ENCODE data around the gene RUNX2.

Gene RUNX2

DNA sequence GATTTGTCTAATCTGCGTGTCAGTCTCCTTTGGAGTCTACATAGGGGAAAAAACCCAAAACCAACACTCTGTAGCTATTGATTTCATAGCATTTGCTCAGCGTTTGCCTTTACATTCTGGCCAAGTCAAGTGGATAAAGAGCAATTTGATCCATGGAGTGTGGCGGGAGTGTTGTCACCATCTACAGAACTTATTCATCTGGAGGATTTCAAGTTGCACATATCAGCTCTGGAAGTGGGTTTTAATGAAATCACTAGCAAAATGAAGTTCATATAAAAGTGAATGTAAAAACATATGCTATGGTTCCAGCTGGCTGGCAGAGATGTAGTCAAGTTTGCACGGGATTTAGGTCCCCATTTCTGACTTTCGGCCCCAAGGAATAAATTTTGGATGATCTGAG, 269.3 kb downstream of the RUNX2 start:
- Histone ChIP-seq H3K4me3 (ENCODE audit: low read depth in 1 of 5, low read length in 5 of 5) (no peak overlapping the region), H3K36me3 (ENCODE audit: control insufficient read depth in 5 of 5, insufficient read depth in 5 of 5, low read length in 5 of 5) (no peaks in the 10 kb centered on the region), H3K4me1 (ENCODE audit: control insufficient read depth in 5 of 5, insufficient read depth in 5 of 5, low read length in 5 of 5) (no peaks in the 10 kb centered on the region), H3K9ac (ENCODE audit: low read length in 5 of 5) (no peak overlapping the region), H3K27ac (ENCODE audit: low read depth, low read length) (no peak overlapping the region), H3K27me3 (ENCODE audit: control insufficient read depth in 5 of 5, insufficient read depth in 4 of 5, low read length in 5 of 5) (peaks cover 0 to 2% (median 0%) of the 10 kb centered on the region in 5 donors), H3K9me3 (ENCODE audit: control insufficient read depth in 5 of 5, low read length in 5 of 5) (peaks cover 2 to 8% (median 4%) of the 10 kb centered on the region in 5 donors)

- H3K9me3 ChIP-seq (ENCODE audit: control insufficient read depth in 5 of 5, low read length in 5 of 5), result peaks cover 2 to 8% (median 4%) of the 10 kb centered on the region in 5 donors
- H3K36me3 ChIP-seq (ENCODE audit: control insufficient read depth in 5 of 5, insufficient read depth in 5 of 5, low read length in 5 of 5), result no peaks in the 10 kb centered on the region
- no peaks in the 10 kb centered on the region for H3K4me1 ChIP-seq (ENCODE audit: control insufficient read depth in 5 of 5, insufficient read depth in 5 of 5, low read length in 5 of 5)
- H3K27me3 ChIP-seq (ENCODE audit: control insufficient read depth in 5 of 5, insufficient read depth in 4 of 5, low read length in 5 of 5), result no peaks in the 10 kb centered on the region
- H3K4me3 ChIP-seq (ENCODE audit: low read depth in 1 of 5, low read length in 5 of 5), result no peak overlapping the region
- H3K9ac ChIP-seq (ENCODE audit: low read length in 5 of 5), result no peak overlapping the region
- no peak overlapping the region for H3K27ac ChIP-seq (ENCODE audit: low read depth, low read length)
Measured at GRCh38 chr6:45599053-45599452, 270.9 kb downstream of the RUNX2 start.

DNA sequence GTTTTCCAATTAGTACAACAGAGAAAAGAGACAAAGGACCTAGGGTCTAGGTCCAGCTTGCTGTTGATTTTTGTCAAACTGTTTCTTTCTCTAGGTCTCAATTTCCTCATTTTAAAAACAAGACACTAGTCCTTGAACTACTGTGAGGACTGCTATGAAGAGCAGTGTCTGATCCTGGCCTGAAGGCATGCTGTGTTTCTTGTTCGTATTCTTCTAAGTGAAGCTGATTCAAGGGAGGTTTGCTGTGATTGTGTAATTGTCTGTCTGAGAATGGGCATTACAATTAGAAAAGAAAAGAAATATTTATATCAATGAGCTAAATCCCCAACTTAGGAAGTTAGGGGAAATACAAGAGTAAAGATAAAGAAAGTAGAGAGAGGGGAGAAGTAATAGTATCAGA, 277.8 kb downstream of the RUNX2 start:
- Histone ChIP-seq H3K27ac (ENCODE audit: low read depth, low read length) (no peak overlapping the region), H3K9me3 (ENCODE audit: control insufficient read depth in 5 of 5, low read length in 5 of 5) (peaks cover 0 to under 1% (median 0%) of the 10 kb centered on the region in 5 donors), H3K36me3 (ENCODE audit: control insufficient read depth in 5 of 5, insufficient read depth in 5 of 5, low read length in 5 of 5) (no peaks in the 10 kb centered on the region), H3K4me3 (ENCODE audit: low read depth in 1 of 5, low read length in 5 of 5) (no peak overlapping the region), H3K27me3 (ENCODE audit: control insufficient read depth in 5 of 5, insufficient read depth in 4 of 5, low read length in 5 of 5) (peaks cover 0 to 3% (median 0%) of the 10 kb centered on the region in 5 donors), H3K9ac (ENCODE audit: low read length in 5 of 5) (no peak overlapping the region), H3K4me1 (ENCODE audit: control insufficient read depth in 5 of 5, insufficient read depth in 5 of 5, low read length in 5 of 5) (peaks cover 0 to 6% (median 0%) of the 10 kb centered on the region in 5 donors)

GRCh38 chr6:45606831-45607400, 278.8 kb downstream of the RUNX2 start:
- Histone ChIP-seq H3K27me3 (ENCODE audit: control insufficient read depth in 5 of 5, insufficient read depth in 4 of 5, low read length in 5 of 5) (peaks cover 0 to 3% (median 0%) of the 10 kb centered on the region in 5 donors), H3K9me3 (ENCODE audit: control insufficient read depth in 5 of 5, low read length in 5 of 5) (no peaks in the 10 kb centered on the region), H3K27ac (ENCODE audit: low read depth, low read length) (no peak overlapping the region), H3K9ac (ENCODE audit: low read length in 5 of 5) (no peak overlapping the region), H3K4me1 (ENCODE audit: control insufficient read depth in 5 of 5, insufficient read depth in 5 of 5, low read length in 5 of 5) (peaks cover 0 to 6% (median 0%) of the 10 kb centered on the region in 5 donors), H3K36me3 (ENCODE audit: control insufficient read depth in 5 of 5, insufficient read depth in 5 of 5, low read length in 5 of 5) (no peaks in the 10 kb centered on the region), H3K4me3 (ENCODE audit: low read depth in 1 of 5, low read length in 5 of 5) (no peak overlapping the region)

DNA sequence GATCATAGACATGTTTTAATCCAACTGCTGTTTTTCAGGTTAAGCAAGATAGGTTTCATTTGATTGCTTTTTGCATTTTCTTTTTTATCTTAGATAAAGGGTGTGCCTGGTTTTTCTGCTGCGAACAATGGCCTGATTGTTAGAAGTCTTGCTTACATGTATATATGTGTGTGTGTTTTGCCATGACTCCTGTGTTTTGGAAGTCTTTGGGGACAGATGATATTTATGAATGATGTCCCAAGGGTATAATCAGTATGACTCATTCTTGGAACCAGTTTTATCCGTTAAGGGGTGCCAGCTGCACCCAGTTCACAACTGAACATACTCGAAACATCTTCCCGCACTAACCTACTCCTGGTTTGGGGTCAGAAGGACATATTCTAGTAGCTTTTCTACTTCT, 279.7 kb downstream of the RUNX2 start:
- Histone ChIP-seq H3K27me3 (ENCODE audit: control insufficient read depth in 5 of 5, insufficient read depth in 4 of 5, low read length in 5 of 5) (peaks cover 0 to 3% (median 0%) of the 10 kb centered on the region in 5 donors), H3K27ac (ENCODE audit: low read depth, low read length) (no peak overlapping the region), H3K9me3 (ENCODE audit: control insufficient read depth in 5 of 5, low read length in 5 of 5) (no peaks in the 10 kb centered on the region), H3K9ac (ENCODE audit: low read length in 5 of 5) (no peak overlapping the region), H3K36me3 (ENCODE audit: control insufficient read depth in 5 of 5, insufficient read depth in 5 of 5, low read length in 5 of 5) (no peaks in the 10 kb centered on the region), H3K4me1 (ENCODE audit: control insufficient read depth in 5 of 5, insufficient read depth in 5 of 5, low read length in 5 of 5) (peaks cover 0 to 6% (median 0%) of the 10 kb centered on the region in 5 donors), H3K4me3 (ENCODE audit: low read depth in 1 of 5, low read length in 5 of 5) (no peak overlapping the region)

DNA sequence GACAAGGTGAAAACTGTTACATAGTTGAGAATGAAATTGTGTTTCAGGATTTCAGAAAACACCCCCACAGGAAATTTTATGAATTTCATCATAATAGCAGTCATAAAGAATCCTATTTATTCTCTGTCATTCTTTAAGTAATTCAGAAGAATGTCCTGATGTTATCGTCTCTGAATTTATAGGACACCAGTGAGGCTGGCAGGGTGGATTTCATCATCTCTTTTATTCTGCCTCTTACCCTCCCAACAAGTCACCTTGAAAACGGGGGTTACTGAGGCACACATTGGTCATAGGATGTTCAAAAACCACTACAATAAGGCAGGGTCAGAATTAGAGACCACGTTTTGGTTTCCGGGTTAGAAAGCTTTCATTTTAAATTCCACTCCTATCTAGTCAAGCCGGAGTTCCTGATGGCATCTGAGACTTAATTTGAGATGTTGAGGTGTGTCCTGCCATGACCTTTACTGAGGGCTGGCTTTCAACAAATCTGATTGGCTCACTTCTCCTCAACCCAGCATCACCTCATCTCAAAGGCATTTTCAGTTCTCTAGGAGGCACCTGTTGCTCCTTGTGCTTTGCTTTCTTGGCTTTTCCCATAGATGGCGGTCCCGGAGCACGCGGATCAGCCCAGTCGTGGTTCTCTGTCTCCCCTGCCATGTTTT, 280.3 kb downstream of the RUNX2 start:
- no peaks in the 10 kb centered on the region for H3K36me3 ChIP-seq (ENCODE audit: control insufficient read depth in 5 of 5, insufficient read depth in 5 of 5, low read length in 5 of 5)
- H3K9me3 ChIP-seq (ENCODE audit: control insufficient read depth in 5 of 5, low read length in 5 of 5), result no peaks in the 10 kb centered on the region
- no peak overlapping the region for H3K27ac ChIP-seq (ENCODE audit: low read depth, low read length)
- no peak overlapping the region for H3K9ac ChIP-seq (ENCODE audit: low read length in 5 of 5)
- H3K4me3 ChIP-seq (ENCODE audit: low read depth in 1 of 5, low read length in 5 of 5), result no peak overlapping the region
- H3K4me1 ChIP-seq (ENCODE audit: control insufficient read depth in 5 of 5, insufficient read depth in 5 of 5, low read length in 5 of 5), result peaks cover 0 to 6% (median 0%) of the 10 kb centered on the region in 5 donors
- H3K27me3 ChIP-seq (ENCODE audit: control insufficient read depth in 5 of 5, insufficient read depth in 4 of 5, low read length in 5 of 5), result peaks cover 0 to 3% (median 0%) of the 10 kb centered on the region in 5 donors

DNA sequence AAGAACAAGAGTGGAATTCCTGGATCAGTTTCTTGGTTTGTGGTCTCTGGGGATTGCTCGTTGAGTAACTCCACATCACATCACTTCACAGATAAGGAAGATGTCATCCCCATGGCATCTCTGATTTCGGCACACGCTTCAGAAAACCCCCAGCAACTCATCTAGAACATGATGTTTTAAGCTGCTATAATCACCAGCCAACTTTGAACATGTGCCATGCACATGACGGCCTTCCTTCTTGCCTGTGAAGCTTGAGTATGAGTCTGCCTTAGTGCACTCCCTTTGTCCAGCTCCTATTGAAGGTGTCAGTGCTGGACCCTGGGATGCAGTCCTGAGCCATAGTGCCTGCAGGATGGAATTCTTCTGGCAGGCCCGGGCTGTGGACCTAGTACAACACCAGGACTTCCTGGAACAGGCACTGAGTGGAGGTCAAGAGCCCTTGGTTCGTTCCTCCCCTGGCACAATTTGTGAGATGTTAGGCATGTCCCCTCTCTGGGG, 281.1 kb downstream of the RUNX2 start:
- Histone ChIP-seq H3K9me3 (ENCODE audit: control insufficient read depth in 5 of 5, low read length in 5 of 5) (no peaks in the 10 kb centered on the region), H3K27ac (ENCODE audit: low read depth, low read length) (no peak overlapping the region), H3K4me3 (ENCODE audit: low read depth in 1 of 5, low read length in 5 of 5) (no peak overlapping the region), H3K36me3 (ENCODE audit: control insufficient read depth in 5 of 5, insufficient read depth in 5 of 5, low read length in 5 of 5) (no peaks in the 10 kb centered on the region), H3K4me1 (ENCODE audit: control insufficient read depth in 5 of 5, insufficient read depth in 5 of 5, low read length in 5 of 5) (peaks cover 3 to 7% (median 5%) of the 10 kb centered on the region in 5 donors), H3K9ac (ENCODE audit: low read length in 5 of 5) (no peak overlapping the region), H3K27me3 (ENCODE audit: control insufficient read depth in 5 of 5, insufficient read depth in 4 of 5, low read length in 5 of 5) (peaks cover 0 to 3% (median 0%) of the 10 kb centered on the region in 5 donors)

DNA sequence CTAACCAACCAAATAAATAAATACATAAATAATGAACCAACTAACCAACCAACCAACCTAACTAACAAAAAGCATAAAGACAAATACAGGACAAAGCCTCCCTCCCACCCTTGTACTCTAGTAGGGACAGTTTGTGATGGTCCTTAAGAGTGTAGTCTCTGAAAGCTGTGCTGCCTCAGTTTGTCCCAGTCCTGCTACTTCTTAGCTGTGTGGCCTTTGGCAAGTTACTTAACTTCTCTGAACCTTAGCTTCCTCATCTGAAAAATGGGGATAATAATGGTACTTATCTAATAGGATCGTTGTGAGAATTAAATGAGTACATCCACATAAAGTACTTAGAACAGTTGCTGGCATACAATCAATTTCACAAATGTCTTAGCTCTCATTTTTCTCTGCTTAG, 282.2 kb downstream of the RUNX2 start:
- H3K27me3 ChIP-seq (ENCODE audit: control insufficient read depth in 5 of 5, insufficient read depth in 4 of 5, low read length in 5 of 5), result peaks cover 0 to 3% (median 0%) of the 10 kb centered on the region in 5 donors
- H3K4me3 ChIP-seq (ENCODE audit: low read depth in 1 of 5, low read length in 5 of 5), result no peak overlapping the region
- no peaks in the 10 kb centered on the region for H3K9me3 ChIP-seq (ENCODE audit: control insufficient read depth in 5 of 5, low read length in 5 of 5)
- H3K36me3 ChIP-seq (ENCODE audit: control insufficient read depth in 5 of 5, insufficient read depth in 5 of 5, low read length in 5 of 5), result no peaks in the 10 kb centered on the region
- H3K4me1 ChIP-seq (ENCODE audit: control insufficient read depth in 5 of 5, insufficient read depth in 5 of 5, low read length in 5 of 5), result peaks cover 3 to 7% (median 5%) of the 10 kb centered on the region in 5 donors
- no peak overlapping the region for H3K27ac ChIP-seq (ENCODE audit: low read depth, low read length)
- no peak overlapping the region for H3K9ac ChIP-seq (ENCODE audit: low read length in 5 of 5)

- H3K36me3 ChIP-seq (ENCODE audit: control insufficient read depth in 5 of 5, insufficient read depth in 5 of 5, low read length in 5 of 5), result no peaks in the 10 kb centered on the region
- H3K9ac ChIP-seq (ENCODE audit: low read length in 5 of 5), result no peak overlapping the region
- no peaks in the 10 kb centered on the region for H3K9me3 ChIP-seq (ENCODE audit: control insufficient read depth in 5 of 5, low read length in 5 of 5)
- no peak overlapping the region for H3K27ac ChIP-seq (ENCODE audit: low read depth, low read length)
- H3K4me3 ChIP-seq (ENCODE audit: low read depth in 1 of 5, low read length in 5 of 5), result no peak overlapping the region
- peaks cover 0 to 3% (median 0%) of the 10 kb centered on the region in 5 donors for H3K27me3 ChIP-seq (ENCODE audit: control insufficient read depth in 5 of 5, insufficient read depth in 4 of 5, low read length in 5 of 5)
- peaks cover 3 to 7% (median 5%) of the 10 kb centered on the region in 5 donors for H3K4me1 ChIP-seq (ENCODE audit: control insufficient read depth in 5 of 5, insufficient read depth in 5 of 5, low read length in 5 of 5)
Measured at GRCh38 chr6:45610832-45611231, 282.7 kb downstream of the RUNX2 start.

DNA sequence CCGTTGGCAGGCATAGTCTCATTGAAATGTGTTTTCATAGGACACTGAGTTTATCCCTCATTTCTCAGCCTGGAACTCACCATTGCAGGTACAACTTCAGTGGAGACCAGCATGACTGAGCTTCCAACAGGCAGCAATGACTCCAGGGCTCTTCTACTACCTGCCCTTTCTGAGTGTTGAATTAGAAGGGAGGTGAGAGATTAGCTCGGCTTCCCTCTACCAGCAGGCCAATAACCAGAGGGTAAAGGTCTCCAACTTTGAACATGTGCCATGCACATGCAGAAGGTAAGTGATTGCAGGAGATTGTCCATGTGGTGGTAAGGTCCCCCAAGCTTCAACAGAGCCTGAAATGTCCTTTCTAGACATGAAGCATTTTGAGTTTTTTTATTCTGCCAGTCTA, 283.4 kb downstream of the RUNX2 start:
- H3K4me1 ChIP-seq (ENCODE audit: control insufficient read depth in 5 of 5, insufficient read depth in 5 of 5, low read length in 5 of 5), result peaks cover 3 to 7% (median 5%) of the 10 kb centered on the region in 5 donors
- H3K27me3 ChIP-seq (ENCODE audit: control insufficient read depth in 5 of 5, insufficient read depth in 4 of 5, low read length in 5 of 5), result peaks cover 0 to 3% (median 0%) of the 10 kb centered on the region in 5 donors
- no peaks in the 10 kb centered on the region for H3K9me3 ChIP-seq (ENCODE audit: control insufficient read depth in 5 of 5, low read length in 5 of 5)
- H3K9ac ChIP-seq (ENCODE audit: low read length in 5 of 5), result no peak overlapping the region
- H3K4me3 ChIP-seq (ENCODE audit: low read depth in 1 of 5, low read length in 5 of 5), result no peak overlapping the region
- H3K36me3 ChIP-seq (ENCODE audit: control insufficient read depth in 5 of 5, insufficient read depth in 5 of 5, low read length in 5 of 5), result no peaks in the 10 kb centered on the region
- H3K27ac ChIP-seq (ENCODE audit: low read depth, low read length), result no peak overlapping the region

Data from subcutaneous abdominal adipose tissue (tissue), 5 donors.